SH-SY5Y (cell line): ENCODE measurements around the gene OR52E6.

Source experiments
- GATA2 ChIP-seq: IDR thresholded peaks from 2 replicates; pipeline ENCODE4 v1.6.1; 2011; ENCODE audit warnings: mild to moderate bottlenecking, low read depth, low read length
- GATA3 ChIP-seq: IDR thresholded peaks from 2 replicates; pipeline ENCODE4 v1.6.1; 2011; ENCODE audit warnings: low read depth, mild to moderate bottlenecking, low read length, moderate library complexity

DNA sequence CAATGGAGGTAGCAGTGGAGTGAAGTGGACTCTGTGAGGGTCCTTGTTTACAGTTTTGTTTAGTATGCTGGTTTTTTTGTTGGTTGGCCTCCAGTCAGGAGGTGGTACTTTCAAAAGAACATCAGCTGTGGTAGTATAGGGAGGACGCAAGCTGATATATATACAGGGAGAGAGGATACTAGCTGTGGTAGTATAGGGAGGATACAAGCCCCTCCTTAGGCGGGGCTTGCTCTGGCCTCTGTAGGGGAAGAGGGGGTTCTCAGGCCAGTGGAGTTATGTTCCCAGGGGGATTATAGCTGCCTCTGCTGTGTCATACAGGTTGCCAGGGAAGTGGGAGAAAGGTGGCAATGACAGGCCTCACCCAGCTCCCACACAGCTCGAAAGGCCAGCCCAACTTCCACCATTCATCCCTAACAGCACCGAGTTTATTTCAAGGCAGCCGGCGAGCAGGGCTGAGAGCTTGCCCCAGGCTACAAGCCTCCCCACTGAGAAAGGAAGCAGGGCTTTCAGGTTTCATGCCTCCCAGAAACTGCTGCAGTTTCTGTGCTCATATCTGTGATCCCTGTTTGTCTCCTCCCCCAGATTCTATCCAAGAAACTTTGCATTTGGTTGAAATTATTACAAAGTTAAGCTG is 10.4 kb downstream of the OR52E6 start:
- TF ChIP-seq GATA3 (no peak), GATA2 (no peak)
